ENCODE data around the gene DEFB124.

DEFB124 gene

GRCh38 chr20:31425797-31426196, 49.1 kb downstream of the DEFB124 start:
- DNase-seq (ENCODE audit: low spot score), result no peak

- DNase-seq (ENCODE audit: low spot score), result no peak
These were observed 56.6 kb downstream of the DEFB124 start for GRCh38 chr20:31418307-31418706.

GRCh38 chr20:31415653-31416052, 59.3 kb downstream of the DEFB124 start:
- DNase-seq (ENCODE audit: low spot score), result no peak
